ENCODE data around the gene ATOH1.

- TF ChIP-seq CTCF (conservative IDR thresholded peaks at IDR 0.05; ENCODE audit: low read depth, low read length) (no peak), EZH2 (IDR thresholded peaks at IDR 0.05; ENCODE audit: borderline replicate concordance, low read depth, low read length, poor library complexity, severe bottlenecking) (no peak)
Measured at GRCh38 chr4:93814141-93814540, 14.4 kb upstream of the ATOH1 start.

Data from A673 (cell line).